EL (cell line): Measurements from ENCODE around the gene AFF1.
"Not testable (repeated sequence)": the region's sequence is repeated elsewhere in the genome, so short reads cannot be mapped to it uniquely, and the experiment has no call there.

Source experiments
- DNase-seq: peaks from one replicate; pipeline ENCODE4 v3.0.0-alpha.2; 2016

AFF1 gene

GRCh38 chr4:87012265-87012953 is 77.6 kb downstream of the AFF1 start:
- no peak for DNase-seq

GRCh38 chr4:87012954-87013308 is 78.1 kb downstream of the AFF1 start:
- DNase-seq: not testable (repeated sequence)

DNA sequence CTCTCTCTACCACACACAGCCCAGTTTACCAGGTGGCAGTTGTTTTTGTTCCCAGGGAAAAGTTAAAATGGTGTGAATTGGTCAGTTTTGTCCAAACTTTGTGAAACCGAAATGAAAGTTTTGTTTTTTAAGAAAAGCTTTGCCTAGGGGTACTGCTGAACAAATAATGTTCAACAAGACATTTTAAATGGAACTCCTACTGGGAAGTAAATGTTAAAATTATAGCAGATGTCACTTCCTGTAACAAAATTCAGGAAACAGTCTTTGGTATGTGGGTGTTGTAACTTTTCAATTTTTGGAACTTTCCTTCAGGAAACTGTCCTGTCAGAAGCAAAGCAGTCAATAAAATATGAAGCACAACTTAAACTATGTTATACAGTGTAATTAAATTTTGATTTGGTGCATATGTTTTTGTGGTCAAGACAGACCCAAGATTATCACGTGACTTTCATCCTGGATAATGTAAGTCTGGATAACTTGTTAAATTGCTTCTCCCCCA is 79.5 kb downstream of the AFF1 start:
- peak; percentile 60 for DNase-seq

DNA sequence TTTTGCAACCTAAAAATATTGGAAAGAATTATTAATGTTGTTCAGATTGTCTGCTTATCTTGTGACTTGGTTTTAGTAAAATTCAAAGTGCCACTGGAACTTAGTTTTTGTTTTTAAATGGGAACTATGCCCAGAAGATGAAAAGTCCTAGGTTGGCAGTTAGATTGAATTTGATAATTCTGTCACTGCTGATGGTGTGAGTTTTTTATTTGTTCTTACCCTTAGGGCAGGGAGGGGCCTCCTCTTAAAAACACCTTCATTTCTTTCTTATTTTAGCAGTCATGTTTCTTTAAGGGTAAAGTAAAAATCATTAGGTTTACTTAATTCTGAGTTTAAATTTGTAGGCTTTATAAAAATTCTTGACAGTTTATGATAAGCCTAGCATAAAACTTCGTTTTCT is 80.6 kb downstream of the AFF1 start:
- no peak for DNase-seq

- peak; percentile 81 for DNase-seq
These were observed 83.0 kb downstream of the AFF1 start for GRCh38 chr4:87017580-87018342.

DNA sequence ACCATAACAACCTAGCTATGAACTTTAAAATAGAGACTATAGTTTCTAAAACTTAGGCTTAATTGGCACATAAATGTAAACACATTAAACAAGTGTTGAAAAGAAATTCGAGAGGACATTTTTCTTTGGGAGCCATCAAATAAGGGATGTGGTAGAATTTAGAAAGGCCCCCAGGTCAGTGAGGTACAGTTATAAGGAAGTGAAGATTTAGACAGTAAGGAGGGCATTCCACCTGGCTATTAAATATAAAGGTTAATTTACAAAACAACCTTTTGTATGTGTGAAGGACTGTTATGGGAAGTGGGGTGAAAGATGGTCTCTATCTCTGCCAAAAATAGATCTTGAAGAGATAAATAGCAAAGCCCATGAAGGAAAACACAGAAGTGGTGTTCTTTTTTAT is 83.9 kb downstream of the AFF1 start:
- DNase-seq: no peak

- no peak for DNase-seq
These were observed 84.5 kb downstream of the AFF1 start for GRCh38 chr4:87019246-87019791.

GRCh38 chr4:87019898-87020297 is 85.1 kb downstream of the AFF1 start:
- DNase-seq: no peak

- DNase-seq: no peak
These were observed 89.4 kb downstream of the AFF1 start for GRCh38 chr4:87024201-87024600.

- no peak for DNase-seq
These were observed 90.3 kb downstream of the AFF1 start for GRCh38 chr4:87025023-87025613.

DNA sequence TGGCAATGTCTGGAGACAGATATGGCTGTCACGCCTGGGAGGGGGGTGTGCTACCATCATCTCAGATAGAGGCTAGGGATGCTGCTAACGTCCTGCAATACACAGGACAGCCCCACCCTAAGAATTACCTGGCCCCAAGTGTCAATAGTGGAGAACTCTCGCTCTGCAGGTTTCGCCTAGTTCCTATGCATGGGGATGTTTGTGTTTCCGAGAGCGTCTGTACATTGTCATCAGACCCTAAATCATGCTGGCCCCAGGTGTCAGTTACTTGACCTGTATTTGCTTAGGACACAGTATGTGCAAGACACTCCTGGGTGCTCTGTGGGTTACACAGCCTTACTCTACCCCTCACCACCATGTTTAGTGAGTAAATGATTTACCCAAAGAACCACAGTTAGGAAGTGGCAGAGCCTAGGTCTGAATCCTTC is 90.8 kb downstream of the AFF1 start:
- no peak for DNase-seq

DNA sequence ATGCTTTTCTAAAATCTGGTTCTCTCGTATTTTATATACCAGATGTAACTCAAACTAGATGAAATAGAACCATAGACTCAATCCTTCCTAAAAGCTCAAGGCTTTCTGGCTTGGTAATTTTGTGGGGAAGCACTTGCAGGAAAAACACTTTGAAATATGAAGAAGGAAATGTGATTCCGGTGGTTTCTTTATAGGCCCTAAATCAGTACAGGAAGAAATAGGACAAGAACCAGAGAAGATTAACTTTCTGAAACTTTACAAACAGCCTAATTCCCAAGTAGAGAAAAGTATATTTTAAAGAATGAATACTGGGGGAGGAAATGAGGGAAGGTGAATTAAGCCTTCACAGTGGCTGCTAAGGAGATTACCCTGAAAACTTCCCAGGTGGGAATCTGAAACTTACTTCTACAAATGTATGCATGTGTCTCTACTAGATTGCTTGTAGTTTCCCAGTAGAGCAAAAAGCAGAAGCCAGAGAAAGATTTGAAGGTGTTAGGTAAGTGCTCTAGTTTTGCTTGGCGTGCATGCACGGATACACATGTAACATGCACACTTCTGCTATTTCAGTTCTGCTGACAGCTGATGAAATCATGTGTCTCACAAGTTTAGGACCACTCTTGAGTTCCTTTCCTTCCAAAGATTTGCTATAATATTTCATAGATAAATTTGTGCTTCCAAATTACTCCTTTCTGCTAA is 92.1 kb downstream of the AFF1 start:
- no peak for DNase-seq

- no peak for DNase-seq
These were observed 94.5 kb downstream of the AFF1 start for GRCh38 chr4:87029356-87029755.

DNA sequence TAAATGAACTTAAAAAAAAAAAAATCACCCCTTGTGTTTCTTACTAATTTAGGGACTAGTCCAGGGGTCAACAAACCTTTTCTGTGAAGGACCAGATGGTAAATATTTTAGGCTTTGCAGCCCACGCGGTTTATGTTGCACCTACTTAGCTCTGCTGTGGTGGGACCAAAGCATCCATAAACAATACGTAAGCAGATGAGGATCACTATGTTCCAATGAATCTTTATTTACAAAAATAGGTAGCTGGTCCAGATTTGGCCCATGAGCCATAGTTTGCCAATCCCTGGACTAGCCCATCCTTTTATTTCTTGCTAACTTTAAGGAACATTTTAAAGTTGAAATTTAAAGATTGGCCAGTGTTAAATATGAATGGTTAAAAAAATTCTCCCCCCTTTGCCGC is 95.3 kb downstream of the AFF1 start:
- no peak for DNase-seq

GRCh38 chr4:87030755-87031441 is 96.1 kb downstream of the AFF1 start:
- no peak for DNase-seq

DNA sequence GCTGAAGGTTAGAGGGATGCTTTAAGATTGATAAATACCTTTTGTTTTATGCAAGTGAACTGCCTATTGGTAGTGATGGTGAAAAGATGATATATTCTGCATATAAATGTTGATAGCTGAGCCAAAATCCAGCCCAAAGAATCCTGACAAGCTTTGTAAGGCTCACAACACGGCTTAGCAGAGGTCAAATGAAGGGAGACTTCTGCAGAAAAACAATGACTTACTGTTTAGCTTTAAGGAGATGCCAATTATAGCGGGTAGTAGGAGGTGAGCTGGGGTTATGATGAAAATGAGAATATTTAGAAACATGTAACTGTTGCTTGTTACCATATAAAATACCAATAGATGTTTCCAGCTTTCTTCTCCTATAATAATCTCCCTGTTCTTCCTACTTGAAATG is 97.1 kb downstream of the AFF1 start:
- DNase-seq: no peak

- peak; percentile 70 for DNase-seq
These were observed 98.2 kb downstream of the AFF1 start for GRCh38 chr4:87032884-87033533.

DNA sequence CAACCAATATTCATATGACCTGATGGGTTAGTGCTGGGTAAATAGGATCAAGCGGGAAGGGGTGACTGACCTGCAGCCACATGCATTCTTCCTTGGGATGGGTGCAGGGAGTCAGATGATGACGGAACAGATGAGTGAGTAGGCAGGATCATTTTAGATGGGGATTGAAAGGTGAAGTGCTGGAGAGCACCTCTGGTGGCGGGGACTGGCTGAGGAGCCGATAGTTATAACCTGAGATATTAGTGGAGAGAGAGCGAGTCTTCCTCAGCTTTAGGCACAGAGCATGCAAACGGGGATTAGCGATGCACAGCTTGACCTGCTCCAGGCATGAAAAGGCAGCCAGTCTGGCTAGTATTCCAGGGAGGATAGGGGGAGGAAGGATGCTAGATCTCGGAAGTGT is 99.1 kb downstream of the AFF1 start:
- DNase-seq: no peak

DNA sequence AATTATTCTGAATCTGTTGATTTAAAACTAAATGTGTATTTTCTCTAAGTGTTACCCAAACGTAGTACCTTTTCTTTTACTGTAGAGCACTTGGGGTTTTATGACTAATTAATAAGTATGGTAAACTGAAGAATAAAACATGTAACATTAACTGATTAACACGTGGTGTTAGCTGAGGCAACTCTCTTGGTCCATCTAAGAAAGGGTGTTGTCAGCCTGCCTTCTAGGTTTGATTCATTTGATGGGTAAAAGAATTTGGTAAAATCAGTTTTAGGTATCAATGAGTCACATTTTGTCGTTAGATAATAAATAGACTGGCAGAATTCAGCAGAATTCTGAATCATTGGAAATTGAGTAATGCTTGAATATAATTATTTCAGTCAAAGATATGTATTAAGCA is 99.7 kb downstream of the AFF1 start:
- DNase-seq: no peak

- DNase-seq: no peak
These were observed 101.2 kb downstream of the AFF1 start for GRCh38 chr4:87035881-87036509.

DNA sequence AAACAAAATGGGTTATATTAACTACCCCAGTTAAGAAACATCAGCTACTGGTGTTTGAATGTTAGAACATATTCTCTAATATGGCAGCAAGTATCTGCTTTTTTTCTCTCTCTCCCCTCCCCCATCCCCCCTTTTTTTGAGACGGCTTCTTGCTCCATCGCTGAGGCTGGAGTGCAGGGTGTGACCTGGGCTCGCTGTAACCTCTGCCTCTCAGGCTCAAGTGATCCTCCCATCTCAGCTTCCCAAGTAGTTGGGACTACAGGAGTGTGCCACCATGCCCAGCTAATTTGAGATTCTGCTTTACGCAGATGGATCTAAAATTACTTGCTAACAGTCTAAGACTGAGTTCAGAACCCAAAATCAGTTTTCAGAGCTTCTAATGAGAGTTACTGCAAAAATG is 101.9 kb downstream of the AFF1 start:
- no peak for DNase-seq
